SK-N-MC (cell line): Measurements from ENCODE around the gene VPS26C.

ENCODE experiments used
- EZH2 ChIP-seq: fragments of 200-600 bp; sonication (generic); IDR thresholded peaks from one replicate; pipeline ENCODE4 v1.6.1; 2017; ENCODE audit warnings: antibody characterized with exemption
- FOXP2 ChIP-seq: optimal IDR thresholded peaks from 2 replicates; pipeline ENCODE3; 2011; ENCODE audit warnings: mild to moderate bottlenecking, moderate library complexity; ENCODE audit not compliant: insufficient read depth; ENCODE audit errors: extremely low read length, control extremely low read depth
- POLR2AphosphoS5 ChIP-seq: IDR thresholded peaks from 2 replicates; pipeline ENCODE4 v1.6.1; 2012; ENCODE audit warnings: mild to moderate bottlenecking, low read depth, low read length, borderline replicate concordance

- TF ChIP-seq POLR2AphosphoS5 (no peak), EZH2 (no peak), FOXP2 (no peak)
Measured at GRCh38 chr21:37224861-37225839, 42.0 kb downstream of the VPS26C start.
